HEK293 (cell line): ENCODE results near the gene MYLK4.

Source experiments
- CTCF ChIA-PET: fragments of 350-600 bp; formaldehyde crosslinking; extraction: SDS; loops from one replicate; lab custom pipeline; 2021; ENCODE audit warnings: antibody characterized with exemption; lab: Yijun Ruan, JAX
- POLR2A ChIA-PET: fragments of 300-600 bp; formaldehyde crosslinking; extraction: SDS; loops from one replicate; lab custom pipeline; 2020; ENCODE audit warnings: antibody characterized with exemption, inconsistent platforms; lab: Yijun Ruan, JAX
- H3K27ac ChIP-seq: fragments of 200-500 bp; sonication (Bioruptor generic); 2 replicates; pipeline ENCODE4 v1.5.1; 2014; ENCODE audit warnings: low read depth, low read length, control low read depth, inconsistent platforms; ENCODE audit errors: extremely low read depth
- H3K36me3 ChIP-seq, 2 experiments: fragments of 200-500 bp in 1 of 2; sonication (Bioruptor generic) in 1 of 2; 1 replicate in 1 of 2; 2 replicates in 1 of 2; pipeline ENCODE4 v1.5.1; 2014 to 2017; ENCODE audit warnings: inconsistent platforms in 2 of 2, low read length in 2 of 2; ENCODE audit not compliant: control insufficient read depth in 2 of 2, insufficient read depth in 1 of 2
- H3K4me1 ChIP-seq: fragments of 200-500 bp; sonication (Bioruptor generic); 2 replicates; pipeline ENCODE4 v1.5.1; 2014; ENCODE audit warnings: mild to moderate bottlenecking, low read length, inconsistent platforms; ENCODE audit not compliant: control insufficient read depth, insufficient read depth
- H3K4me3 ChIP-seq: 2 replicates; pipeline ENCODE4 v1.5.1; 2011; ENCODE audit warnings: low read depth, mild to moderate bottlenecking, control low read depth, low read length, moderate library complexity
- H3K9me3 ChIP-seq: fragments of 200-500 bp; sonication (Bioruptor generic); 2 replicates; pipeline ENCODE4 v1.5.1; 2014; ENCODE audit warnings: low read depth, low read length, inconsistent platforms; ENCODE audit not compliant: control insufficient read depth, insufficient read depth
- ZBTB7A ChIP-seq: fragments of 450-650 bp; formaldehyde crosslinking; IDR thresholded peaks from 2 replicates; pipeline ENCODE4 v1.5.1; 2016; ENCODE audit warnings: low read depth, missing biosample characterization, missing genetic modification characterization
- ZIC2 ChIP-seq: fragments of 450-650 bp; formaldehyde crosslinking; IDR thresholded peaks from 2 replicates; pipeline ENCODE4 v1.5.1; 2016; ENCODE audit warnings: missing biosample characterization, missing genetic modification characterization
- ZNF114 ChIP-seq: fragments of 450-650 bp; formaldehyde crosslinking; IDR thresholded peaks from 2 replicates; pipeline ENCODE4 v1.5.0; 2017; ENCODE audit warnings: missing biosample characterization, missing genetic modification characterization
- ZNF132 ChIP-seq: fragments of 450-650 bp; formaldehyde crosslinking; IDR thresholded peaks from 2 replicates; pipeline ENCODE4 v1.5.1; 2017; ENCODE audit warnings: missing biosample characterization, missing genetic modification characterization, borderline replicate concordance
- ZNF169 ChIP-seq: fragments of 450-650 bp; formaldehyde crosslinking; IDR thresholded peaks from 2 replicates; pipeline ENCODE4 v1.5.1; 2016; ENCODE audit warnings: missing biosample characterization, missing genetic modification characterization
- ZNF341 ChIP-seq: fragments of 450-650 bp; formaldehyde crosslinking; IDR thresholded peaks from 2 replicates; pipeline ENCODE4; 2016; ENCODE audit warnings: low read depth, missing biosample characterization, missing genetic modification characterization
- ZNF350 ChIP-seq: fragments of 450-650 bp; formaldehyde crosslinking; IDR thresholded peaks from 2 replicates; pipeline ENCODE4 v1.5.0; 2017; ENCODE audit warnings: missing biosample characterization, mild to moderate bottlenecking, missing genetic modification characterization
- ZNF501 ChIP-seq: fragments of 450-650 bp; formaldehyde crosslinking; IDR thresholded peaks from 2 replicates; pipeline ENCODE4 v1.5.1; 2016; ENCODE audit warnings: missing biosample characterization, missing genetic modification characterization
- ZNF521 ChIP-seq: fragments of 450-650 bp; formaldehyde crosslinking; IDR thresholded peaks from 2 replicates; pipeline ENCODE4 v1.5.1; 2017; ENCODE audit warnings: missing biosample characterization, mild to moderate bottlenecking, missing genetic modification characterization
- ZNF560 ChIP-seq: fragments of 450-650 bp; formaldehyde crosslinking; IDR thresholded peaks from 2 replicates; pipeline ENCODE4 v1.5.1; 2017; ENCODE audit warnings: missing biosample characterization, missing genetic modification characterization, borderline replicate concordance
- ZNF701 ChIP-seq: fragments of 450-650 bp; formaldehyde crosslinking; IDR thresholded peaks from 2 replicates; pipeline ENCODE4 v1.5.1; 2016; ENCODE audit warnings: missing biosample characterization, missing genetic modification characterization
- ZNF777 ChIP-seq: fragments of 450-650 bp; formaldehyde crosslinking; IDR thresholded peaks from 2 replicates; pipeline ENCODE4 v1.5.1; 2017; ENCODE audit warnings: missing biosample characterization, missing genetic modification characterization, borderline replicate concordance
- ZNF843 ChIP-seq: fragments of 450-650 bp; formaldehyde crosslinking; IDR thresholded peaks from 2 replicates; pipeline ENCODE4 v1.5.1; 2016; ENCODE audit warnings: missing biosample characterization, missing genetic modification characterization
- TF ChIP-seq, protein P1 (sequence below): sonication (generic); formaldehyde crosslinking; IDR thresholded peaks from 2 replicates; pipeline ENCODE4 v1.8.1; 2022; ENCODE audit warnings: mild to moderate bottlenecking, moderate library complexity, missing genetic modification reagents
- TF ChIP-seq, protein P2 (sequence below): fragments of 450-650 bp; formaldehyde crosslinking; IDR thresholded peaks from 2 replicates; pipeline ENCODE4 v1.5.1; 2016; ENCODE audit warnings: missing biosample characterization, missing genetic modification characterization
- TF ChIP-seq, protein P3 (sequence below): fragments of 450-650 bp; formaldehyde crosslinking; IDR thresholded peaks from 2 replicates; pipeline ENCODE4 v1.5.1; 2016; ENCODE audit warnings: missing biosample characterization, missing genetic modification characterization, borderline replicate concordance
- TF ChIP-seq, protein P4 (sequence below): fragments of 450-650 bp; formaldehyde crosslinking; IDR thresholded peaks from 2 replicates; pipeline ENCODE4 v1.5.1; 2016; ENCODE audit warnings: missing biosample characterization, missing genetic modification characterization
- TF ChIP-seq, protein P5 (sequence below): fragments of 450-650 bp; formaldehyde crosslinking; IDR thresholded peaks from 2 replicates; pipeline ENCODE4; 2016; ENCODE audit warnings: missing biosample characterization, missing genetic modification characterization
- TF ChIP-seq, protein P6 (sequence below): fragments of 450-650 bp; IDR thresholded peaks from 2 replicates; pipeline ENCODE4 v1.5.1; 2018; ENCODE audit warnings: missing biosample characterization, missing genetic modification characterization
- TF ChIP-seq, protein P7 (sequence below): fragments of 450-650 bp; formaldehyde crosslinking; conservative IDR thresholded peaks from 2 replicates; pipeline ENCODE4 v1.5.1; 2016; ENCODE audit warnings: low read depth, missing biosample characterization, missing genetic modification characterization

Gene MYLK4

DNA sequence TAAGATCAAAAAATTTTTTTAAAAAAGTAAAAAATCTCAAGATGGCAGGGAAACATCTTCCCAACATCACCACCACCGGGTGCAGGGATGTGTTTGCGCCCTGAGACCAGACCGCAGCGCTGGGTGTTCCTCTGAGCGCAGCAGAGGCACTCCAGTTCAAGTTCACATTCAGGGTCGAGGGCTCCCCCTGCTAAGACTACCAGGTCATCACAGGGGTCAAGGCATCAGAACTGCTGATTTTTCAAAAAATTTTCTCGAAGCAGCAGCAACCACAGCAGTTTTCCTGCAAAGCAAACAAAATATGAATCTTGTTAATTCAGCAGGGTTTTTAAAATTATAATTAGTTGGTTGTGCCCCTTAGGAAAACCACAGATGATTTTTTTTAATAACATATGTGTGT, 83.1 kb downstream of the MYLK4 start (continued):
- TF ChIP-seq, protein P1, sequence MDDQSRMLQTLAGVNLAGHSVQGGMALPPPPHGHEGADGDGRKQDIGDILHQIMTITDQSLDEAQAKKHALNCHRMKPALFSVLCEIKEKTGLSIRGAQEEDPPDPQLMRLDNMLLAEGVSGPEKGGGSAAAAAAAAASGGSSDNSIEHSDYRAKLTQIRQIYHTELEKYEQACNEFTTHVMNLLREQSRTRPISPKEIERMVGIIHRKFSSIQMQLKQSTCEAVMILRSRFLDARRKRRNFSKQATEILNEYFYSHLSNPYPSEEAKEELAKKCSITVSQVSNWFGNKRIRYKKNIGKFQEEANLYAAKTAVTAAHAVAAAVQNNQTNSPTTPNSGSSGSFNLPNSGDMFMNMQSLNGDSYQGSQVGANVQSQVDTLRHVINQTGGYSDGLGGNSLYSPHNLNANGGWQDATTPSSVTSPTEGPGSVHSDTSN (CRISPR knock-in tag) = no peak
- TF ChIP-seq ZBTB7A (no peak), ZNF843 (no peak), ZNF701 (no peak), ZNF169 (no peak), ZNF521 (tag by site-specific recombination) (no peak), ZNF560 (tag by site-specific recombination) (no peak)
- TF ChIP-seq, protein P2, sequence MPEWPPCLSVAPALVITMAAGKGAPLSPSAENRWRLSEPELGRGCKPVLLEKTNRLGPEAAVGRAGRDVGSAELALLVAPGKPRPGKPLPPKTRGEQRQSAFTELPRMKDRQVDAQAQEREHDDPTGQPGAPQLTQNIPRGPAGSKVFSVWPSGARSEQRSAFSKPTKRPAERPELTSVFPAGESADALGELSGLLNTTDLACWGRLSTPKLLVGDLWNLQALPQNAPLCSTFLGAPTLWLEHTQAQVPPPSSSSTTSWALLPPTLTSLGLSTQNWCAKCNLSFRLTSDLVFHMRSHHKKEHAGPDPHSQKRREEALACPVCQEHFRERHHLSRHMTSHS (tag by site-specific recombination) = no peak
- TF ChIP-seq, protein P3, sequence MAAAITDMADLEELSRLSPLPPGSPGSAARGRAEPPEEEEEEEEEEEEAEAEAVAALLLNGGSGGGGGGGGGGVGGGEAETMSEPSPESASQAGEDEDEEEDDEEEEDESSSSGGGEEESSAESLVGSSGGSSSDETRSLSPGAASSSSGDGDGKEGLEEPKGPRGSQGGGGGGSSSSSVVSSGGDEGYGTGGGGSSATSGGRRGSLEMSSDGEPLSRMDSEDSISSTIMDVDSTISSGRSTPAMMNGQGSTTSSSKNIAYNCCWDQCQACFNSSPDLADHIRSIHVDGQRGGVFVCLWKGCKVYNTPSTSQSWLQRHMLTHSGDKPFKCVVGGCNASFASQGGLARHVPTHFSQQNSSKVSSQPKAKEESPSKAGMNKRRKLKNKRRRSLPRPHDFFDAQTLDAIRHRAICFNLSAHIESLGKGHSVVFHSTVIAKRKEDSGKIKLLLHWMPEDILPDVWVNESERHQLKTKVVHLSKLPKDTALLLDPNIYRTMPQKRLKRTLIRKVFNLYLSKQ (tag by site-specific recombination) = no peak
- TF ChIP-seq, protein P4, sequence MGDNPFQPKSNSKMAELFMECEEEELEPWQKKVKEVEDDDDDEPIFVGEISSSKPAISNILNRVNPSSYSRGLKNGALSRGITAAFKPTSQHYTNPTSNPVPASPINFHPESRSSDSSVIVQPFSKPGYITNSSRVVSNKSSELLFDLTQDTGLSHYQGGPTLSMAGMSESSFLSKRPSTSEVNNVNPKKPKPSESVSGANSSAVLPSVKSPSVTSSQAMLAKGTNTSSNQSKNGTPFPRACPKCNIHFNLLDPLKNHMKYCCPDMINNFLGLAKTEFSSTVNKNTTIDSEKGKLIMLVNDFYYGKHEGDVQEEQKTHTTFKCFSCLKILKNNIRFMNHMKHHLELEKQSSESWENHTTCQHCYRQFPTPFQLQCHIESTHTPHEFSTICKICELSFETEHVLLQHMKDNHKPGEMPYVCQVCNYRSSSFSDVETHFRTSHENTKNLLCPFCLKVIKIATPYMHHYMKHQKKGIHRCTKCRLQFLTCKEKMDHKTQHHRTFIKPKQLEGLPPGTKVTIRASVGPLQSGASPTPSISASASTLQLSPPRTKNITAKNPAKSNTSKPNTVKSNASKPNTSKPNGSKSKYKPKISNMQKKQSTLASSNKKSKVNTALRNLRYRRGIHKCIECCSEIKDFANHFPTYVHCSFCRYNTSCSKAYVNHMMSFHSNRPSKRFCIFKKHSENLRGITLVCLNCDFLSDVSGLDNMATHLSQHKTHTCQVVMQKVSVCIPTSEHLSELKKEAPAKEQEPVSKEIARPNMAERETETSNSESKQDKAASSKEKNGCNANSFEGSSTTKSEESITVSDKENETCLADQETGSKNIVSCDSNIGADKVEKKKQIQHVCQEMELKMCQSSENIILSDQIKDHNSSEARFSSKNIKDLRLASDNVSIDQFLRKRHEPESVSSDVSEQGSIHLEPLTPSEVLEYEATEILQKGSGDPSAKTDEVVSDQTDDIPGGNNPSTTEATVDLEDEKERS (tag by site-specific recombination) = no peak
- TF ChIP-seq, protein P5, sequence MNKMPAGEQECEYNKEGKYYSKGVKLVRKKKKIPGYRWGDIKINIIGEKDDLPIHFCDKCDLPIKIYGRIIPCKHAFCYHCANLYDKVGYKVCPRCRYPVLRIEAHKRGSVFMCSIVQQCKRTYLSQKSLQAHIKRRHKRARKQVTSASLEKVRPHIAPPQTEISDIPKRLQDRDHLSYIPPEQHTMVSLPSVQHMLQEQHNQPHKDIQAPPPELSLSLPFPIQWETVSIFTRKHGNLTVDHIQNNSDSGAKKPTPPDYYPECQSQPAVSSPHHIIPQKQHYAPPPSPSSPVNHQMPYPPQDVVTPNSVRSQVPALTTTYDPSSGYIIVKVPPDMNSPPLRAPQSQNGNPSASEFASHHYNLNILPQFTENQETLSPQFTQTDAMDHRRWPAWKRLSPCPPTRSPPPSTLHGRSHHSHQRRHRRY (tag by site-specific recombination) = no peak

DNA sequence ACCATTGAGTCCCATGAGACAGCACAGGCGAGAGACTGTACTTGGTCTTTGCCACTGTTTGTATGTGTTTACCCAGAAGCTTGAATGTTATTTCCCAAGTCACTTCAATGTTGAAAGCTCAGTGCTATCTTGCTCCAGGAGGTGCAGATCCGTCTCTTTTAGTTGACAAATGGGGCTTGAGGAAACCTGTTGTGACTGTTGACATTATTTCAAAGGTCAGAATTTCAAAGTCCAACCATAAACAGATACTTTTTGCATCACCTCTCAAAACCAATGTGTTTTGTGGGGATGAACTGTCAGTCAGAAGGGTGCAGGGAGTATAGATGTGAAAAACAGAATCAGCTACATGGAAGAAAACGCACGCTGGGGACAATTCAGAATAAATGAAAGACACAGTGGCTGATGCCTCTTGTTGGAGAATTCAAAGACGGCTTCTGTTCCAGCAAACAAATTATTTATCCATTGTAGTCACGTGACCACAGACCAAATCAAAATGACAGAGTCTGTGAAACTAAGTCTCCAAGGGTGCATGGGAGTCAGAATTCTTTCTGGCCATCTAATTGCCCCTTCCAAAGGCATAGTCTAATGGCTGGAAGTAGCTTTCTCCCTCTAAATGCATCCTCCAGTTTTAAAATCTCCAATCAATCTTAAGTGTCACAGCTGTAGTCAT, 83.7 kb downstream of the MYLK4 start:
- Histone ChIP-seq H3K9me3 (no peaks in the 10 kb centered on the region), H3K27ac (no peak overlapping the region), H3K36me3 (no peaks in the 10 kb centered on the region), H3K4me1 (peaks cover 6% of the 10 kb centered on the region), H3K4me3 (no peak overlapping the region)
- ChIA-PET CTCF (interaction anchor here (0.5 to 1.1 kb wide), 3 partner anchors 9 to 371 kb away, joined by 3 to 5 read pairs (median 3); no protein-coding TSS in a partner anchor), POLR2A (no interaction called here)
- TF ChIP-seq, protein P6, sequence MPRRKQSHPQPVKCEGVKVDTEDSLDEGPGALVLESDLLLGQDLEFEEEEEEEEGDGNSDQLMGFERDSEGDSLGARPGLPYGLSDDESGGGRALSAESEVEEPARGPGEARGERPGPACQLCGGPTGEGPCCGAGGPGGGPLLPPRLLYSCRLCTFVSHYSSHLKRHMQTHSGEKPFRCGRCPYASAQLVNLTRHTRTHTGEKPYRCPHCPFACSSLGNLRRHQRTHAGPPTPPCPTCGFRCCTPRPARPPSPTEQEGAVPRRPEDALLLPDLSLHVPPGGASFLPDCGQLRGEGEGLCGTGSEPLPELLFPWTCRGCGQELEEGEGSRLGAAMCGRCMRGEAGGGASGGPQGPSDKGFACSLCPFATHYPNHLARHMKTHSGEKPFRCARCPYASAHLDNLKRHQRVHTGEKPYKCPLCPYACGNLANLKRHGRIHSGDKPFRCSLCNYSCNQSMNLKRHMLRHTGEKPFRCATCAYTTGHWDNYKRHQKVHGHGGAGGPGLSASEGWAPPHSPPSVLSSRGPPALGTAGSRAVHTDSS (tag by site-specific recombination) = no peak
- TF ChIP-seq, protein P7, sequence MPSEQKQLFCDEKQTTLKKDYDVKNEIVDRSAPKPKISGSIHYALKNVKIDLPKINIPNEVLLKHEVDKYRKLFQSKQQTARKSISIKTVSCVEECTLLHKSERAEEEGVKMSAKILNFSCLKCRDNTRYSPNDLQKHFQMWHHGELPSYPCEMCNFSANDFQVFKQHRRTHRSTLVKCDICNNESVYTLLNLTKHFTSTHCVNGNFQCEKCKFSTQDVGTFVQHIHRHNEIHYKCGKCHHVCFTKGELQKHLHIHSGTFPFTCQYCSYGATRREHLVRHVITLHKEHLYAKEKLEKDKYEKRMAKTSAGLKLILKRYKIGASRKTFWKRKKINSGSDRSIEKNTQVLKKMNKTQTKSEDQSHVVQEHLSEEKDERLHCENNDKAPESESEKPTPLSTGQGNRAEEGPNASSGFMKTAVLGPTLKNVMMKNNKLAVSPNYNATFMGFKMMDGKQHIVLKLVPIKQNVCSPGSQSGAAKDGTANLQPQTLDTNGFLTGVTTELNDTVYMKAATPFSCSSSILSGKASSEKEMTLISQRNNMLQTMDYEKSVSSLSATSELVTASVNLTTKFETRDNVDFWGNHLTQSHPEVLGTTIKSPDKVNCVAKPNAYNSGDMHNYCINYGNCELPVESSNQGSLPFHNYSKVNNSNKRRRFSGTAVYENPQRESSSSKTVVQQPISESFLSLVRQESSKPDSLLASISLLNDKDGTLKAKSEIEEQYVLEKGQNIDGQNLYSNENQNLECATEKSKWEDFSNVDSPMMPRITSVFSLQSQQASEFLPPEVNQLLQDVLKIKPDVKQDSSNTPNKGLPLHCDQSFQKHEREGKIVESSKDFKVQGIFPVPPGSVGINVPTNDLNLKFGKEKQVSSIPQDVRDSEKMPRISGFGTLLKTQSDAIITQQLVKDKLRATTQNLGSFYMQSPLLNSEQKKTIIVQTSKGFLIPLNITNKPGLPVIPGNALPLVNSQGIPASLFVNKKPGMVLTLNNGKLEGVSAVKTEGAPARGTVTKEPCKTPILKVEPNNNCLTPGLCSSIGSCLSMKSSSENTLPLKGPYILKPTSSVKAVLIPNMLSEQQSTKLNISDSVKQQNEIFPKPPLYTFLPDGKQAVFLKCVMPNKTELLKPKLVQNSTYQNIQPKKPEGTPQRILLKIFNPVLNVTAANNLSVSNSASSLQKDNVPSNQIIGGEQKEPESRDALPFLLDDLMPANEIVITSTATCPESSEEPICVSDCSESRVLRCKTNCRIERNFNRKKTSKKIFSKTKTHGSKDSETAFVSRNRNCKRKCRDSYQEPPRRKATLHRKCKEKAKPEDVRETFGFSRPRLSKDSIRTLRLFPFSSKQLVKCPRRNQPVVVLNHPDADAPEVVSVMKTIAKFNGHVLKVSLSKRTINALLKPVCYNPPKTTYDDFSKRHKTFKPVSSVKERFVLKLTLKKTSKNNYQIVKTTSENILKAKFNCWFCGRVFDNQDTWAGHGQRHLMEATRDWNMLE (tag by site-specific recombination) = no peak
- TF ChIP-seq ZNF501 (tag by site-specific recombination) (no peak), ZNF114 (tag by site-specific recombination) (no peak), ZNF132 (no peak), ZIC2 (tag by site-specific recombination) (no peak), ZNF350 (tag by site-specific recombination) (no peak), ZNF777 (tag by site-specific recombination) (no peak), ZNF341 (tag by site-specific recombination) (no peak)
